Endothelial cell of umbilical vein (primary cell): ENCODE results near the gene ELOB. TPM values are rescaled to one million over a fixed set of nuclear protein-coding genes. Genes with fewer than 3 reads are reported as not detected.

Experiments
- BruUV-seq: library from RNA; stranded (reverse); fragments of 400-500 nt; replicated peaks from 2 replicates; lab custom pipeline; 2021; lab: Mats Ljungman, UMichigan
- CTCF ChIA-PET: fragments of 300-600, 350-600 bp; sonication (Branson Sonifier 250); formaldehyde crosslinking; loops from one replicate; lab custom pipeline; 2021; ENCODE audit warnings: antibody characterized with exemption, inconsistent platforms; lab: Charles Lee
- POLR2A ChIA-PET: fragments of 300-600, 350-600 bp; sonication (Branson Sonifier 250); formaldehyde crosslinking; loops from one replicate; lab custom pipeline; 2021; ENCODE audit warnings: antibody characterized with exemption, inconsistent platforms; lab: Charles Lee
- DNase-seq: peaks from one replicate; pipeline ENCODE4 v3.0.0-alpha.2; 2011; ENCODE audit warnings: low read depth, low spot score
- FAIRE-seq: peaks from 2 replicates; lab custom pipeline; 2011; peaks lifted over from hg19 to GRCh38; lab: Jason Lieb, UNC
- H2AFZ ChIP-seq: 2 replicates; pipeline ENCODE4 v1.6.0; 2012; ENCODE audit warnings: low read depth, low read length, control low read depth, inconsistent platforms
- H3K27ac ChIP-seq: 2 replicates; pipeline ENCODE4 v1.5.1; 2011; ENCODE audit warnings: low read depth, mild to moderate bottlenecking, control low read depth, low read length, moderate library complexity; ENCODE audit not compliant: insufficient read depth
- H3K27me3 ChIP-seq, 2 experiments: 2 replicates each; pipeline versions ENCODE4 v1.6.0 to v1.6.1; 2011; ENCODE audit warnings: low read length in 2 of 2, mixed read lengths in 1 of 2; ENCODE audit not compliant: control insufficient read depth in 2 of 2, insufficient read depth in 2 of 2
- H3K36me3 ChIP-seq, 2 experiments: 2 replicates in 1 of 2; 3 replicates in 1 of 2; pipeline ENCODE4 v1.5.1; 2011; ENCODE audit warnings: low read length in 2 of 2, mild to moderate bottlenecking in 1 of 2, moderate library complexity in 1 of 2; ENCODE audit not compliant: control insufficient read depth in 2 of 2, insufficient read depth in 2 of 2; ENCODE audit errors: extremely low read depth in 1 of 2
- H3K4me1 ChIP-seq: 3 replicates; pipeline ENCODE4 v1.5.1; 2011; ENCODE audit warnings: mild to moderate bottlenecking, low read length; ENCODE audit not compliant: control insufficient read depth, insufficient read depth; ENCODE audit errors: extremely low read depth
- H3K4me2 ChIP-seq: 2 replicates; pipeline ENCODE4 v1.6.1; 2011; ENCODE audit warnings: low read length, control low read depth, mixed read lengths; ENCODE audit not compliant: insufficient read depth
- H3K4me3 ChIP-seq, 3 experiments: fragments of 200-600 bp in 1 of 3; sonication (generic), shearing (Covaris generic) in 1 of 3; replicated peaks in 1 of 3; 2 replicates each; pipeline ENCODE4 v1.5.1; 2011 to 2016; ENCODE audit warnings: control low read depth in 3 of 3, low read length in 3 of 3, mild to moderate bottlenecking in 2 of 3, inconsistent platforms in 1 of 3, low read depth in 1 of 3, moderate library complexity in 1 of 3; ENCODE audit not compliant: insufficient read depth in 1 of 3
- H3K79me2 ChIP-seq: 2 replicates; pipeline ENCODE4 v1.6.0; 2012; ENCODE audit warnings: low read length, inconsistent platforms; ENCODE audit not compliant: control insufficient read depth, insufficient read depth
- H3K9ac ChIP-seq: replicated peaks from 2 replicates; pipeline ENCODE3; 2011; ENCODE audit warnings: low read length, control low read depth; ENCODE audit not compliant: insufficient read depth; ENCODE audit errors: extremely low read depth
- H3K9me1 ChIP-seq: replicated peaks from 3 replicates; pipeline ENCODE4 v1.6.0; 2011; ENCODE audit warnings: mild to moderate bottlenecking, low read length; ENCODE audit not compliant: control insufficient read depth, insufficient read depth; ENCODE audit errors: extremely low read depth
- H3K9me3 ChIP-seq: replicated peaks from 2 replicates; pipeline ENCODE4 v1.5.1; 2012; ENCODE audit warnings: low read length, inconsistent platforms; ENCODE audit not compliant: control insufficient read depth, insufficient read depth
- H4K20me1 ChIP-seq: replicated peaks from 2 replicates; pipeline ENCODE3; 2011; ENCODE audit warnings: mild to moderate bottlenecking, low read length; ENCODE audit not compliant: control insufficient read depth, insufficient read depth; ENCODE audit errors: extremely low read depth
- EZH2 ChIP-seq: IDR thresholded peaks from 2 replicates; pipeline ENCODE4 v1.6.1; 2012; ENCODE audit warnings: borderline replicate concordance, low read depth, mild to moderate bottlenecking, moderate library complexity, low read length, inconsistent platforms; ENCODE audit not compliant: severe bottlenecking
- FOS ChIP-seq: IDR thresholded peaks from 2 replicates; pipeline ENCODE4 v1.6.1; 2011; ENCODE audit warnings: mild to moderate bottlenecking, low read length, moderate library complexity, borderline replicate concordance; ENCODE audit not compliant: insufficient read depth
- GATA2 ChIP-seq: IDR thresholded peaks from 2 replicates; pipeline ENCODE4 v1.7.0; 2011; ENCODE audit warnings: low read depth, mild to moderate bottlenecking, moderate library complexity, mixed read lengths, low read length; ENCODE audit not compliant: insufficient read length, insufficient read depth
- JUN ChIP-seq: IDR thresholded peaks from 2 replicates; pipeline ENCODE4 v1.6.1; 2011; ENCODE audit warnings: borderline replicate concordance, low read depth; ENCODE audit not compliant: insufficient read length, insufficient read depth
- MYC ChIP-seq: IDR thresholded peaks from one replicate; pipeline ENCODE4 v1.6.1; 2011; ENCODE audit warnings: mild to moderate bottlenecking, low read depth, low read length
- POLR2A ChIP-seq: IDR thresholded peaks from 2 replicates; pipeline ENCODE4 v1.6.1; 2012; ENCODE audit warnings: low read depth, mild to moderate bottlenecking, control low read depth, low read length
- POLR2AphosphoS5 ChIP-seq: IDR thresholded peaks from 2 replicates; pipeline ENCODE4 v1.6.1; 2012; ENCODE audit warnings: low read depth, mild to moderate bottlenecking, control low read depth, low read length, moderate library complexity; ENCODE audit not compliant: insufficient read depth
- dilution Hi-C: fragments of 300-500 bp; cut with MboI; formaldehyde crosslinking; loops from one replicate; pipeline ENCODE4 v1.15.0; 2019; ENCODE audit warnings: low sequenced_read_pairs; ENCODE audit not compliant: extremely low pct_ligation_motif_present
- intact Hi-C: fragments of 100-400 bp; cut with micrococcal nuclease; formaldehyde crosslinking; loops from one replicate; pipeline ENCODE4 v1.10.0; 2022
- polyA plus RNA-seq, 4 experiments: library from polyadenylated mRNA; depleted of rRNA in 3 of 4; stranded (reverse) in 3 of 4; unstranded in 1 of 4; fragments of >200 nt; gene quantifications; 2 replicates each; pipeline versions ENCODE4 v1.2.1 to v1.2.3, GENCODE V29; 2011 to 2012; ENCODE audit warnings: missing spikeins in 1 of 4
- total RNA-seq: library from RNA; stranded (reverse); gene quantifications from 2 replicates; pipeline ENCODE4 v1.2.3, GENCODE V29; 2021
- TF ChIP-seq, protein P1 (sequence below): IDR thresholded peaks from 2 replicates; pipeline ENCODE4 v1.6.1; 2011; ENCODE audit not compliant: insufficient read depth, insufficient read length
- TF ChIP-seq, protein P2 (sequence below), 2 donors: IDR thresholded peaks; 1 replicate in 1 of 2; 2 replicates in 1 of 2; pipeline ENCODE4 v1.5.1; 2011; ENCODE audit warnings: low read length in 2 of 2, mild to moderate bottlenecking in 2 of 2, moderate library complexity in 2 of 2, control low read depth in 1 of 2, inconsistent platforms in 1 of 2, low read depth in 1 of 2; ENCODE audit not compliant: insufficient read depth in 1 of 2; ENCODE audit errors: extremely low read depth in 1 of 2

The ELOB gene
- total and polyA plus RNA-seq, 2 donors (not counting 3 experiments of a cell fraction or from before 2014, with no cell fraction given): 251 to 848 TPM

DNA sequence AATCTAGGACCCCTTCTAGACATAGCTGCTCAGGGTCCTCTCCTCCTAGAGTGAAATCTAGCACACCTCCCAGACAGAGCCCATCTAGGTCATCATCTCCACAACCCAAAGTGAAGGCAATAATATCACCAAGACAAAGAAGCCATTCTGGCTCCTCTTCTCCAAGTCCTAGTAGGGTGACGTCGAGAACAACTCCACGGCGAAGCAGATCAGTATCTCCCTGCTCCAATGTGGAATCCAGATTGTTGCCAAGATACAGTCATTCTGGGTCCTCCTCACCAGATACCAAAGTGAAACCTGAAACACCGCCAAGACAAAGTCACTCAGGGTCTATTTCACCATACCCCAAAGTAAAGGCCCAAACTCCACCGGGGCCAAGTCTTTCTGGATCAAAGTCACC lies 13.9 kb downstream of the ELOB start:
- dilution Hi-C loops: no loop called here
- no peak overlapping the region for H3K4me2 ChIP-seq
- ChIA-PET CTCF (no interaction called here), POLR2A (no interaction called here)
- no peaks in the 10 kb centered on the region for H4K20me1 ChIP-seq
- no peak for FAIRE-seq
- intact Hi-C loops: no loop called here
- BruUV-seq: no TSS peak
- H3K9me3 ChIP-seq: no peaks in the 10 kb centered on the region
- H3K79me2 ChIP-seq: peaks cover 99% of the 10 kb centered on the region
- H3K4me1 ChIP-seq: no peaks in the 10 kb centered on the region
- peaks cover 82 to 87% of the 10 kb centered on the region in 2 experiments for H3K36me3 ChIP-seq
- TF ChIP-seq, protein P1, sequence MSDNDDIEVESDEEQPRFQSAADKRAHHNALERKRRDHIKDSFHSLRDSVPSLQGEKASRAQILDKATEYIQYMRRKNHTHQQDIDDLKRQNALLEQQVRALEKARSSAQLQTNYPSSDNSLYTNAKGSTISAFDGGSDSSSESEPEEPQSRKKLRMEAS: no peak
- TF ChIP-seq POLR2AphosphoS5: no peak
- TF ChIP-seq GATA2: no peak
- TF ChIP-seq JUN: no peak
- TF ChIP-seq MYC: no peak
- TF ChIP-seq, protein P2, sequence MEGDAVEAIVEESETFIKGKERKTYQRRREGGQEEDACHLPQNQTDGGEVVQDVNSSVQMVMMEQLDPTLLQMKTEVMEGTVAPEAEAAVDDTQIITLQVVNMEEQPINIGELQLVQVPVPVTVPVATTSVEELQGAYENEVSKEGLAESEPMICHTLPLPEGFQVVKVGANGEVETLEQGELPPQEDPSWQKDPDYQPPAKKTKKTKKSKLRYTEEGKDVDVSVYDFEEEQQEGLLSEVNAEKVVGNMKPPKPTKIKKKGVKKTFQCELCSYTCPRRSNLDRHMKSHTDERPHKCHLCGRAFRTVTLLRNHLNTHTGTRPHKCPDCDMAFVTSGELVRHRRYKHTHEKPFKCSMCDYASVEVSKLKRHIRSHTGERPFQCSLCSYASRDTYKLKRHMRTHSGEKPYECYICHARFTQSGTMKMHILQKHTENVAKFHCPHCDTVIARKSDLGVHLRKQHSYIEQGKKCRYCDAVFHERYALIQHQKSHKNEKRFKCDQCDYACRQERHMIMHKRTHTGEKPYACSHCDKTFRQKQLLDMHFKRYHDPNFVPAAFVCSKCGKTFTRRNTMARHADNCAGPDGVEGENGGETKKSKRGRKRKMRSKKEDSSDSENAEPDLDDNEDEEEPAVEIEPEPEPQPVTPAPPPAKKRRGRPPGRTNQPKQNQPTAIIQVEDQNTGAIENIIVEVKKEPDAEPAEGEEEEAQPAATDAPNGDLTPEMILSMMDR (IDR thresholded peaks at IDR 0.05; ENCODE audit: extremely low read depth in 1 of 2, insufficient read depth in 1 of 2, low read depth in 1 of 2, low read length in 2 of 2): no peak
- TF ChIP-seq POLR2A: no peak
- TF ChIP-seq EZH2: no peak
- TF ChIP-seq FOS: no peak
- H3K9ac ChIP-seq: no peak overlapping the region
- H3K27ac ChIP-seq: no peak overlapping the region
- H2AFZ ChIP-seq: no peak overlapping the region
- H3K9me1 ChIP-seq: no peaks in the 10 kb centered on the region
- no peak overlapping the region for H3K4me3 ChIP-seq
- no peak for DNase-seq
- no peaks in the 10 kb centered on the region for H3K27me3 ChIP-seq
